Transverse colon (tissue), 4 donors: ENCODE data around the gene PPP2R5B. TPM values are rescaled to one million over a fixed set of nuclear protein-coding genes. Genes with fewer than 3 reads are reported as not detected.

Experiments used
- DNase-seq: peaks from one replicate; pipeline ENCODE4 v3.0.0-alpha.2; 2019
- H3K27ac ChIP-seq, 4 donors: fragments of 200-600 bp; sonication (generic); 2 replicates each; pipeline ENCODE4 v1.5.1; 2016 to 2018; ENCODE audit warnings: inconsistent platforms in 4 of 4
- H3K27me3 ChIP-seq: fragments of 200-600 bp; sonication (generic); 2 replicates; pipeline ENCODE4 v1.5.1; 2017; ENCODE audit warnings: inconsistent platforms
- H3K36me3 ChIP-seq, 4 donors: fragments of 200-600 bp; sonication (generic); 2 replicates each; pipeline ENCODE4 v1.5.1; 2017 to 2019; ENCODE audit warnings: inconsistent platforms in 4 of 4
- H3K4me1 ChIP-seq, 4 donors: fragments of 200-600 bp; sonication (generic); 2 replicates each; pipeline ENCODE4 v1.5.1; 2017 to 2020; ENCODE audit warnings: inconsistent platforms in 4 of 4
- H3K4me3 ChIP-seq, 4 donors: fragments of 200-600 bp; sonication (generic); 1 replicate in 1 of 4; 2 replicates in 3 of 4; pipeline versions ENCODE4 v1.5.1 to v1.6.1; 2017 to 2019; ENCODE audit warnings: inconsistent platforms in 4 of 4
- H3K9me3 ChIP-seq, 2 donors: fragments of 200-600 bp; sonication (generic); 2 replicates each; pipeline ENCODE4 v1.5.1; 2017 to 2019; ENCODE audit warnings: inconsistent platforms in 2 of 2
- EP300 ChIP-seq: sonication (generic); formaldehyde crosslinking; IDR thresholded peaks from one replicate; pipeline ENCODE4 v1.6.1; 2017; ENCODE audit warnings: antibody characterized with exemption, low read depth
- POLR2A ChIP-seq: fragments of 450-650 bp; IDR thresholded peaks from one replicate; pipeline ENCODE4 v1.6.1; 2016; ENCODE audit warnings: antibody characterized with exemption, mild to moderate bottlenecking, moderate library complexity
- POLR2AphosphoS5 ChIP-seq, 3 donors: sonication (generic); formaldehyde crosslinking; IDR thresholded peaks; one replicate each; pipeline ENCODE4 v1.6.1; 2016; ENCODE audit warnings: antibody characterized with exemption in 3 of 3
- WGBS, 2 donors: methylation state at CpG; one replicate each; pipeline ENCODE4 v1.1.5; 2018; ENCODE audit warnings: low coverage in 1 of 2; 5-methylcytosine and 5-hydroxymethylcytosine counted together
- in situ Hi-C, 4 donors: fragments of 200-750 bp; cut with MboI; loops; one replicate each; pipeline versions ENCODE4 v1.15.0 to v1.15.1; 2017; ENCODE audit warnings: low sequenced_read_pairs in 3 of 4, low pct_ligation_motif_present in 1 of 4, low pct_unique_long_range_greater_than_20kb in 1 of 4
- intact Hi-C: fragments of 100-400 bp; cut with DNase I; formaldehyde crosslinking; loops from one replicate; pipeline ENCODE4 v1.15.1; 2023; ENCODE audit warnings: low total_unique reads
- total RNA-seq, 4 donors: library from RNA; depleted of rRNA; stranded (reverse); fragments of >200 nt; gene quantifications; one replicate each; pipeline ENCODE4 v1.1.0, GENCODE V29; 2016
- TF ChIP-seq, protein P1 (sequence below), 5 experiments: fragments of 200-600 bp in 3 of 5; fragments of 450-650 bp in 2 of 5; sonication (generic) in 3 of 5; IDR thresholded peaks; 1 replicate in 2 of 5; 2 replicates in 3 of 5; pipeline ENCODE4 v1.5.1; 2016 to 2017; ENCODE audit warnings: antibody characterized with exemption in 5 of 5, inconsistent platforms in 3 of 5, mild to moderate bottlenecking in 2 of 5, moderate library complexity in 1 of 5

The PPP2R5B gene
- total RNA-seq, 4 donors from 2014 or later = 16.7 to 38.1 (median 26.8) TPM

DNA sequence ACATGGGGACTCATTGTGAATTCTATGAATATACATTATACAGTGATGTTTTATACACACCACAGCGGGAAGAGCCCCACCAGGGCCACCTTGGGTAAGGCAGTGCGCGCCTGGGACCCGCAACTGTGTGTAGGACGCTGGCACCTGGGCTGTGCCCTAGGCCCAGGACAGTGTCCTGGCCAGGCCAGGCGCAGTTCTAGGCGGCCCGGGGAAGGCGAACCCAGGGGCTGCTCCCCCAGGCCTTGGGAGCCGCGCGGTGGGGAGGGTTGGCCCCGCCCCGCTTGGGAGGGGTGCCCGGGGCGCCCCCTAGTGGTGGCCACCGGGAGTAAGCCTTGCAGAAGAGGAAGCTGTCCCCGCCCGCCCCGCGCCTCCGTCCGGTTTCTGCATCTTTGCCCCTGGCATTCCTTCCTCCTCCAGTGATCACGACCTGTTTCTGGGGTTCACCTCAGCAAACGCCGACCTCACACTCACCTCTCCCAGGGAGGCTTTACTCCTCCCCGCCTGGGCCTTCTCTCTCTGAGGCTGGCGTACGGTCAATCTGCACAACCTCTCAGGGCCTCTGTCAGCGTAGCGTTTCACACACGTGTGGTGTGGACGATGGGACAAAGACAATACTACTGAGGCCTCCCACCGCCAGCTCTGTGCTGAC is 36.6 kb upstream of the PPP2R5B start:
- DNase-seq = peak; percentile 92
- Histone ChIP-seq H3K36me3 (peaks cover 0 to 3% (median 0%) of the 10 kb centered on the region in 4 donors), H3K4me1 (peaks cover 9 to 37% (median 13%) of the 10 kb centered on the region in 4 donors), H3K9me3 (no peaks in the 10 kb centered on the region), H3K4me3 (peak overlapping the region in 1 of 4 donors; percentile 29), H3K27me3 (no peaks in the 10 kb centered on the region), H3K27ac (peak overlapping the region; percentile 88 to 96 (median 94))
- intact Hi-C loops (no loop called here), in situ Hi-C loops (no loop called here)
- TF ChIP-seq POLR2A = peak; percentile 86
- TF ChIP-seq EP300 = no peak
- peak in 2 of 3 donors; percentile 74 to 92 for TF ChIP-seq POLR2AphosphoS5 (IDR thresholded peaks at IDR 0.05)
- TF ChIP-seq, protein P1, sequence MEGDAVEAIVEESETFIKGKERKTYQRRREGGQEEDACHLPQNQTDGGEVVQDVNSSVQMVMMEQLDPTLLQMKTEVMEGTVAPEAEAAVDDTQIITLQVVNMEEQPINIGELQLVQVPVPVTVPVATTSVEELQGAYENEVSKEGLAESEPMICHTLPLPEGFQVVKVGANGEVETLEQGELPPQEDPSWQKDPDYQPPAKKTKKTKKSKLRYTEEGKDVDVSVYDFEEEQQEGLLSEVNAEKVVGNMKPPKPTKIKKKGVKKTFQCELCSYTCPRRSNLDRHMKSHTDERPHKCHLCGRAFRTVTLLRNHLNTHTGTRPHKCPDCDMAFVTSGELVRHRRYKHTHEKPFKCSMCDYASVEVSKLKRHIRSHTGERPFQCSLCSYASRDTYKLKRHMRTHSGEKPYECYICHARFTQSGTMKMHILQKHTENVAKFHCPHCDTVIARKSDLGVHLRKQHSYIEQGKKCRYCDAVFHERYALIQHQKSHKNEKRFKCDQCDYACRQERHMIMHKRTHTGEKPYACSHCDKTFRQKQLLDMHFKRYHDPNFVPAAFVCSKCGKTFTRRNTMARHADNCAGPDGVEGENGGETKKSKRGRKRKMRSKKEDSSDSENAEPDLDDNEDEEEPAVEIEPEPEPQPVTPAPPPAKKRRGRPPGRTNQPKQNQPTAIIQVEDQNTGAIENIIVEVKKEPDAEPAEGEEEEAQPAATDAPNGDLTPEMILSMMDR (IDR thresholded peaks at IDR 0.05) = peak; percentile 98 to 99 (median 99)
- WGBS, 2 donors = 8% methylated on average over 34 of the region's 34 CpGs; no CpG with 5 or more reads in 1 of the 2 donors

DNA sequence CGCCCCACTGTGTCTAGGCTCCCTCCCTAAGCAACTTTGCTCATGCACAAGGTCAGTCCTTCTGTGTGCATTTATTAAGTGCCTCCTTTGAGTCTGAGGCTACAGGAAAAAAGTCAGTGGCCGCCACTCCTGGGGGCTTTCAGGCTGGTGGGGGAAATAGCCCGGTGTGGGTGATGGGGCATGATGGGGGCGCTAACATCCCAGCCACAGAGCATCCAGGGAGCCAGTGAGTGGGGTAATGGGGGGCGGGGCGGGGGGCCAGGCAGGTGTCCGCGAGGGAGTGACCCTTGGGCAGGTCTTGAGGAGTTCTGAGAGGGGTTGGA is 36.1 kb upstream of the PPP2R5B start:
- Histone ChIP-seq H3K27ac (peak overlapping the region; percentile 88 to 96 (median 94)), H3K4me3 (peak overlapping the region in 1 of 4 donors; percentile 29), H3K27me3 (no peaks in the 10 kb centered on the region), H3K4me1 (peaks cover 9 to 37% (median 13%) of the 10 kb centered on the region in 4 donors), H3K36me3 (peaks cover 0 to 3% (median 0%) of the 10 kb centered on the region in 4 donors), H3K9me3 (no peaks in the 10 kb centered on the region)
- in situ Hi-C loops = no loop called here
- WGBS, 2 donors = 52% methylated on average over 8 of the region's 8 CpGs; no CpG with 5 or more reads in 1 of the 2 donors
- intact Hi-C loops = no loop called here
- TF ChIP-seq, protein P1 (IDR thresholded peaks at IDR 0.05) = no peak
- TF ChIP-seq EP300 (no peak), POLR2AphosphoS5 (IDR thresholded peaks at IDR 0.05) (no peak), POLR2A (no peak)
- no peak for DNase-seq

DNA sequence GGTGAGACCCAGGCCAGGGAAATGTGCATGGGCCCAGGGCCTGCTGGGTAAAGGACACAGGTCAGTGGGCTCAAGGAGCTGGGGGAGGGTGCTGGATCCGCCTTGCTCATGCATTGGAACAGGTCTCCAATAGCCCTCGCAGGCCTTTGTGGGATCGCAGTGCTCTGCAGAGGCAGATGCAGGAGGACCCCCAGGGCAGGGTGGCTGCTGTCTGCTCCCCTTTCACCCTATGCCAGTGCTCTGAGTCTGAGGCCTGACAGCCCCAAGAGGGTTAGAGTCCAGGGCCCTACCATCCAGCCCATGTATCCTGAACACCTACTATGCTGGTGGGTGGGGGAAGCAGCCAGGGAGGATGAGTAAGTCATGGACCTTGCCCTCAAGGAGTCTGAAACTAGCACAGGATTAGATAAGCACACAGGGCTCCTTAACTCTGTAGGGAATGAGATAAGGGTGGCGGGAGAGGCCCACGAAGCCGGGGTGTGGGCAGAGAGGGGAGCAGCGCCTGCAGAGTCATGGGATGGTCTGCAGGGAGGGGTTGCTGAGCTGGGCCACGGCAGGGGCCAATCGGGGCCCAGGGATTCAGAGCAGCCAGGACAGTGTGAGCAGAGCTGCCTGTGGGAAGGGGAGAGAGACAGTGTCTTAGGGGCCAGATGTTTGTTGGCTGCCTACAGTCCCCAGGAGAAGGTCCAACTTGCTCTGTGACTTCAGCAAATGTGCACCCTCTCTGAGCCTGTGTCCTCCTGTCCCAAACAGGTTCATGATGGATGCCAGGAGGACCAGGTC is 35.6 kb upstream of the PPP2R5B start:
- in situ Hi-C loops (no loop called here), intact Hi-C loops (no loop called here)
- Histone ChIP-seq H3K36me3 (peaks cover 0 to 3% (median 0%) of the 10 kb centered on the region in 4 donors), H3K4me3 (peak overlapping the region in 2 of 4 donors; percentile 54 to 66), H3K27ac (peak overlapping the region; percentile 88 to 96 (median 94)), H3K9me3 (no peaks in the 10 kb centered on the region), H3K27me3 (no peaks in the 10 kb centered on the region), H3K4me1 (peaks cover 12 to 41% (median 16%) of the 10 kb centered on the region in 4 donors)
- DNase-seq = peak; percentile 85
- 53% methylated on average over 9 of the region's 9 CpGs; no CpG with 5 or more reads in 1 of the 2 donors for WGBS, 2 donors
- TF ChIP-seq POLR2AphosphoS5 (IDR thresholded peaks at IDR 0.05) (peak; percentile 22 to 93 (median 76)), EP300 (no peak), POLR2A (peak; percentile 77)

GRCh38 chr11:64890522-64890939 is 34.0 kb upstream of the PPP2R5B start:
- Histone ChIP-seq H3K27me3 (no peaks in the 10 kb centered on the region), H3K4me3 (peak overlapping the region; percentile 14 to 72 (median 60)), H3K9me3 (no peaks in the 10 kb centered on the region), H3K4me1 (peaks cover 20 to 46% (median 24%) of the 10 kb centered on the region in 4 donors), H3K36me3 (peaks cover 0 to 3% (median 0%) of the 10 kb centered on the region in 4 donors), H3K27ac (peak overlapping the region; percentile 88 to 96 (median 94))
- 60% methylated on average over 7 of the region's 7 CpGs; no CpG with 5 or more reads in 1 of the 2 donors for WGBS, 2 donors
- intact Hi-C loops (no loop called here), in situ Hi-C loops (loop anchor here in 3 of 4 donors (5.0 to 10.0 kb wide), 2 partner anchors 43 to 46 kb away; partner anchors contain the start of gene CDC42BPG (in 1 of the 3))
- peak; percentile 37 for DNase-seq
- TF ChIP-seq POLR2A (no peak), EP300 (no peak), POLR2AphosphoS5 (IDR thresholded peaks at IDR 0.05) (peak in 1 of 3 donors; percentile 2)
- TF ChIP-seq, protein P1 (IDR thresholded peaks at IDR 0.05) = no peak
